ENCODE results near the gene SUSD1. TPM values are rescaled to one million over a fixed set of nuclear protein-coding genes. Genes with fewer than 3 reads are reported as not detected.

SUSD1 gene
- total and polyA plus RNA-seq, 2 donors (not counting 3 experiments of a cell fraction or from before 2014, with no cell fraction given), result 33.1 to 37.8 TPM

- no peak overlapping the region for H3K4me3 ChIP-seq (replicated peaks in 1 of 3; ENCODE audit: insufficient read depth in 1 of 3, low read depth in 1 of 3, low read length in 3 of 3)
- POLR2A ChIA-PET, result no interaction called here
- H3K4me2 ChIP-seq (ENCODE audit: insufficient read depth, low read length), result no peak overlapping the region
- H3K27ac ChIP-seq (ENCODE audit: insufficient read depth, low read depth, low read length), result no peak overlapping the region
- CTCF ChIA-PET, result interaction anchor here (0.9 to 1.4 kb wide), 2 partner anchors 13 to 23 kb away, joined by 3 read pairs; no protein-coding TSS in a partner anchor
- no peaks in the 10 kb centered on the region for H4K20me1 ChIP-seq (replicated peaks; ENCODE audit: control insufficient read depth, extremely low read depth, insufficient read depth, low read length)
- H3K9me3 ChIP-seq (replicated peaks; ENCODE audit: control insufficient read depth, insufficient read depth, low read length), result no peaks in the 10 kb centered on the region
- H3K27me3 ChIP-seq (ENCODE audit: control insufficient read depth in 2 of 2, insufficient read depth in 2 of 2, low read length in 2 of 2), result no peaks in the 10 kb centered on the region
- no peak for DNase-seq (ENCODE audit: low read depth, low spot score)
- no peaks in the 10 kb centered on the region for H3K36me3 ChIP-seq (ENCODE audit: control insufficient read depth in 2 of 2, extremely low read depth in 1 of 2, insufficient read depth in 2 of 2, low read length in 2 of 2)
- H3K79me2 ChIP-seq (ENCODE audit: control insufficient read depth, insufficient read depth, low read length), result no peaks in the 10 kb centered on the region
- H2AFZ ChIP-seq (ENCODE audit: low read depth, low read length), result no peak overlapping the region
- no peaks in the 10 kb centered on the region for H3K9me1 ChIP-seq (replicated peaks; ENCODE audit: control insufficient read depth, extremely low read depth, insufficient read depth, low read length)
- dilution Hi-C loops (cut with MboI; ENCODE audit: extremely low pct_ligation_motif_present, low sequenced_read_pairs), result no loop called here
- TF ChIP-seq FOS (IDR thresholded peaks at IDR 0.05; ENCODE audit: borderline replicate concordance, insufficient read depth, low read length) (no peak), POLR2AphosphoS5 (IDR thresholded peaks at IDR 0.05; ENCODE audit: insufficient read depth, low read depth, low read length) (no peak), EZH2 (IDR thresholded peaks at IDR 0.05; ENCODE audit: borderline replicate concordance, low read depth, low read length, severe bottlenecking) (no peak), CTCF (IDR thresholded peaks at IDR 0.05; ENCODE audit: extremely low read depth in 1 of 2, insufficient read depth in 1 of 2, low read depth in 1 of 2, low read length in 2 of 2) (no peak), MAX (IDR thresholded peaks at IDR 0.05; ENCODE audit: insufficient read depth, insufficient read length) (no peak), JUN (IDR thresholded peaks at IDR 0.05; ENCODE audit: borderline replicate concordance, insufficient read depth, insufficient read length, low read depth) (no peak), POLR2A (IDR thresholded peaks at IDR 0.05; ENCODE audit: low read depth, low read length) (no peak), GATA2 (IDR thresholded peaks at IDR 0.05; ENCODE audit: insufficient read depth, insufficient read length, low read depth, low read length) (no peak), MYC (IDR thresholded peaks at IDR 0.05; ENCODE audit: low read depth, low read length) (no peak)
- no peak for FAIRE-seq
- BruUV-seq (replicated peaks), result no TSS peak
- peaks cover 9% of the 10 kb centered on the region for H3K4me1 ChIP-seq (ENCODE audit: control insufficient read depth, extremely low read depth, insufficient read depth, low read length)
- no peak overlapping the region for H3K9ac ChIP-seq (replicated peaks; ENCODE audit: extremely low read depth, insufficient read depth, low read length)
- intact Hi-C loops (cut with micrococcal nuclease), result no loop called here
These were observed 175.8 kb downstream of the SUSD1 start for GRCh38 chr9:111999319-111999718.

Data from endothelial cell of umbilical vein (primary cell).